Nephron progenitor cell (in vitro differentiated cells): ENCODE data around the gene EXOC8.

Experiments used
- DNase-seq: peaks from one replicate; pipeline ENCODE4 v3.0.0; 2021
- H3K27ac Mint-ChIP-seq: 2 replicates; pipeline ENCODE4 v1.8.0; 2021; ENCODE audit warnings: mild to moderate bottlenecking, moderate library complexity, mixed read lengths
- H3K27me3 Mint-ChIP-seq: 2 replicates; pipeline ENCODE4 v1.8.0; 2021; ENCODE audit warnings: mild to moderate bottlenecking, low read depth, mixed read lengths; ENCODE audit not compliant: poor library complexity
- H3K36me3 Mint-ChIP-seq: 2 replicates; pipeline ENCODE4 v1.8.0; 2021; ENCODE audit warnings: low read depth, mixed read lengths
- H3K4me1 Mint-ChIP-seq: 2 replicates; pipeline ENCODE4 v1.8.0; 2021; ENCODE audit warnings: mixed read lengths
- H3K4me3 Mint-ChIP-seq: 2 replicates; pipeline ENCODE4 v1.8.0; 2021; ENCODE audit warnings: mild to moderate bottlenecking, moderate library complexity, mixed read lengths
- H3K9me3 Mint-ChIP-seq: 2 replicates; pipeline ENCODE4 v1.8.0; 2021; ENCODE audit warnings: mild to moderate bottlenecking, moderate library complexity, mixed read lengths
- CTCF ChIP-seq: fragments of 200-600 bp; sonication (generic); IDR thresholded peaks from 2 replicates; pipeline ENCODE4 v1.5.0; 2021; ENCODE audit warnings: antibody characterized with exemption

EXOC8 gene

GRCh38 chr1:231348442-231348841 is 10.8 kb upstream of the EXOC8 start:
- Mint-ChIP-seq H3K27me3 (peaks cover 2% of the 10 kb centered on the region), H3K27ac (no peak overlapping the region), H3K9me3 (no peaks in the 10 kb centered on the region), H3K36me3 (peaks cover 46% of the 10 kb centered on the region), H3K4me1 (no peaks in the 10 kb centered on the region), H3K4me3 (no peak overlapping the region)
- TF ChIP-seq CTCF, result no peak
- DNase-seq, result no peak

GRCh38 chr1:231347961-231348360 is 10.3 kb upstream of the EXOC8 start:
- no peaks in the 10 kb centered on the region for H3K4me1 Mint-ChIP-seq
- no peak for TF ChIP-seq CTCF
- H3K4me3 Mint-ChIP-seq, result no peak overlapping the region
- no peak overlapping the region for H3K27ac Mint-ChIP-seq
- H3K9me3 Mint-ChIP-seq, result no peaks in the 10 kb centered on the region
- DNase-seq, result no peak
- peaks cover 2% of the 10 kb centered on the region for H3K27me3 Mint-ChIP-seq
- H3K36me3 Mint-ChIP-seq, result peaks cover 49% of the 10 kb centered on the region

- peaks cover 63% of the 10 kb centered on the region for H3K36me3 Mint-ChIP-seq
- DNase-seq, result no peak
- no peak for TF ChIP-seq CTCF
- no peak overlapping the region for H3K27ac Mint-ChIP-seq
- peaks cover 5% of the 10 kb centered on the region for H3K27me3 Mint-ChIP-seq
- no peak overlapping the region for H3K4me3 Mint-ChIP-seq
- H3K4me1 Mint-ChIP-seq, result peaks cover 32% of the 10 kb centered on the region
- H3K9me3 Mint-ChIP-seq, result no peaks in the 10 kb centered on the region
Measured at GRCh38 chr1:231340328-231341013, 2.8 kb upstream of the EXOC8 start.

GRCh38 chr1:231338270-231339128 is 847 bp upstream of the EXOC8 start, which contains the start of gene SPRTN:
Gene SPRTN, plus strand, starts transcription at chr1:231338293. Its CDS starts 91 bp downstream, at chr1:231338384.
- TF ChIP-seq CTCF, result no peak
- H3K27me3 Mint-ChIP-seq, result peaks cover 5% of the 10 kb centered on the region
- H3K36me3 Mint-ChIP-seq, result peaks cover 49% of the 10 kb centered on the region
- DNase-seq, result peak; percentile 91
- H3K4me3 Mint-ChIP-seq, result peak within 1 kb of the TSS; percentile 98
- peaks cover 50% of the 10 kb centered on the region for H3K4me1 Mint-ChIP-seq
- H3K9me3 Mint-ChIP-seq, result no peaks in the 10 kb centered on the region
- peak within 1 kb of the TSS; percentile 99 for H3K27ac Mint-ChIP-seq

- H3K27me3 Mint-ChIP-seq, result peaks cover 5% of the 10 kb centered on the region
- peak overlapping the region; percentile 59 for H3K27ac Mint-ChIP-seq
- peaks cover 61% of the 10 kb centered on the region for H3K4me1 Mint-ChIP-seq
- H3K9me3 Mint-ChIP-seq, result no peaks in the 10 kb centered on the region
- peak; percentile 67 for DNase-seq
- peaks cover 39% of the 10 kb centered on the region for H3K36me3 Mint-ChIP-seq
- H3K4me3 Mint-ChIP-seq, result peak overlapping the region; percentile 98
- no peak for TF ChIP-seq CTCF
Measured at GRCh38 chr1:231337043-231337471, 595 bp downstream of the EXOC8 start.
